Breast epithelium (tissue), 3 donors: ENCODE measurements around the gene RAP1GAP2.

Experiments
- CTCF ChIP-seq, 3 donors: fragments of 450-650 bp; IDR thresholded peaks; one replicate each; pipeline ENCODE4 v1.5.1; 2016 to 2017; ENCODE audit warnings: antibody characterized with exemption in 3 of 3, mild to moderate bottlenecking in 3 of 3, moderate library complexity in 3 of 3
- POLR2A ChIP-seq: fragments of 450-650 bp; IDR thresholded peaks from one replicate; pipeline ENCODE4 v1.6.1; 2016; ENCODE audit warnings: antibody characterized with exemption, mild to moderate bottlenecking, moderate library complexity

GRCh38 chr17:3037259-3037658, 241.0 kb downstream of the RAP1GAP2 start:
- TF ChIP-seq CTCF (IDR thresholded peaks at IDR 0.05): no peak
- TF ChIP-seq POLR2A: no peak
